NK-92 (cell line): Measurements from ENCODE around the gene MTURN.

ENCODE experiments used
- DNase-seq: peaks from one replicate; lab custom pipeline; 2025; ENCODE audit not compliant: unreplicated experiment; lab: John Stamatoyannopoulos, UW

The MTURN gene

DNA sequence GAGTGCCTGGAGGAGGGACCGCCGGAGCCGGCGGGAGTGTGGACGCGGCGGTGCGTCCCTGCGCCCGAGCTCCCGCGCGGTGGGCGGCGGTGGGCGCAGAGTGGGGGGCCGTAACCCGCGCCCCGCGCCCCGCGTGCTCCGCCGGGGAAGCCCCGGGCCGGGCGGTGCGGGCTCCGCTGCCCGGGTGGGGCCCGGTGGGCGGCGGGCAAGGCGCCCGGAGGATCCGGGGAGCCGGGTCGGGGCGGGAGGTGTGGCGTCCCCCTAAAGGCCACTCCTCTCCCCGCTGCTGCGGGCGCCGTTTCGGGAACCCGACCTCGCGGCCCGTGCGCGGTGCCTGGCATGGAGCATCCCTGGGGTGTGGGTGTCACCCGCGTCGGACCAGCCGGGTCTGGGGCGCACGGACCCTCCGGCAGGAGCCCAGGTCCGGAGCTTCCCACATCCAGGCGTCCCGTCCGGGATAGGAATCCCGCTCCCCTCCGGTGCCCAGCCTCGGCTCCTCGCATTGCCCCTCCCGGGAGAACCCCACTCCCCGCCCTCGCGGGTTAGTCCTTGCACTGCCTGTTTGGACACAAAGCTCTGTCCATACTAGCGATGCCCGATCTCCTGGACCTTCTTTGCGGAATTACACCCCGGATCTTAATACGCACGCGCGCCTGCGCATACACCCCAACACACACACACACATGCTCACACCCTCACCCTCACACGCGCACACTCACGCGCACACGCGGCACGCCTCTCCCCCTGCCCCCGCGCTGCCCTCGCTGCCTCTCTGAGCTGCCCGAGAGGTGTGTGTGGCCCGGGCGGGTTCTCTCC, 723 bp downstream of the MTURN start:
- DNase-seq: no peak

DNA sequence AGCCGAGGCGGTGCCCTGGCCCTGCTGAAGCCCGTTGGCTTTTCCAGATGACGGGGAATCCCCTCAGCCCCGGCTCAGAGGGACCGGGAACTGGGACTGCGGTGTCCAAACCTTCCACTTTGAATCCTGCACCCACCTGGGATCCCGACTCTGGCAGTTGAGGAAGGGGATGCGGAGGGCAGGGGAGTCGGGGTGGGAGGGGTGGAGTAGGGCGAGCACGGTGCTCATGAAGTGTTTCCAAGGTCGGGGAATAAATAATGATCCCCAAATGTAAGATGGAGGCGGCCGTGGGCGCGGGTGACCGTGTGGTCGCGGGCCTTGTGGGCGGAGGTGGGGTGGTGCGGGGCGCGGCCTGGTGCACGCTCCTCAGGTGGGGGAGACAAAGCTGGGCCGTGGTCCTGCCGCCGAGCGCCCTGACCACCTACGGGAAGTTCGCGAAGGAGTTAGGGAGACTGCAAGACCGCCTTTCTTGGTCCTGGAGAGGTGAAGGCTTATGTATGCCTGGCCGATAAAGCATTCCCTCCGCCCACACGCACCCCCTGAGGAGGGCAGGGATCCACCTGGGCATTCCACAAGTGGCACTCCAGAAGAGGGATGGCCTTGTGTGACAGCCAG, 1.4 kb downstream of the MTURN start:
- DNase-seq: no peak

GRCh38 chr7:30136743-30137485, 2.1 kb downstream of the MTURN start:
- no peak for DNase-seq

DNA sequence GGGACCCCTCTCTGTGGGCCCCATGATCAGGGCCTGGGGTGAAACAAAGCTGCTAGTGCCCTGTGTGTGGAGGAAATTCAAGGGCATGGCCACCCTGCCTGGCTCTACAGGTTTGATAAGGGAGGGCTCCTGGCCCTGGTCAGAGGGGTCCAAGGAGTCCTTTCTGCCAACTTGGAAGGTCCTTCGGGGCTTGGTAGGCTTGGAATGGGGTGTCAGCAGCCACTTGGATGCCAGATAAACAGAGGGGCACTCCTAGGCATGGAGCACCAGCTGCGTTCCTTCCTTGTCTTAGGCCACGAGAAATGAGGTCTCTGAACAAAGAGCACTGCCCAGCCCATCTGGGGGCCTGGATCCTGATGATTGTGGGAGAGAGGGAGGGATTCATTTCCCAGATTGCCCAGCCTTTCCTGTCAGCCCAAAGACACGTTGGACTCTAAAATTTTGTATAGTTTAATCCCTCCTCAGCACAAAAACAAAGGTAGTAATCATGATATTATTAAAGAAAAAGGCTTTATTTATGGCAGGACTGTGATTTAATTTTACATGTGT, 5.1 kb downstream of the MTURN start:
- no peak for DNase-seq

GRCh38 chr7:30140456-30140855, 5.7 kb downstream of the MTURN start:
- no peak for DNase-seq

- no peak for DNase-seq
Measured at GRCh38 chr7:30142710-30143109, 7.9 kb downstream of the MTURN start.

DNA sequence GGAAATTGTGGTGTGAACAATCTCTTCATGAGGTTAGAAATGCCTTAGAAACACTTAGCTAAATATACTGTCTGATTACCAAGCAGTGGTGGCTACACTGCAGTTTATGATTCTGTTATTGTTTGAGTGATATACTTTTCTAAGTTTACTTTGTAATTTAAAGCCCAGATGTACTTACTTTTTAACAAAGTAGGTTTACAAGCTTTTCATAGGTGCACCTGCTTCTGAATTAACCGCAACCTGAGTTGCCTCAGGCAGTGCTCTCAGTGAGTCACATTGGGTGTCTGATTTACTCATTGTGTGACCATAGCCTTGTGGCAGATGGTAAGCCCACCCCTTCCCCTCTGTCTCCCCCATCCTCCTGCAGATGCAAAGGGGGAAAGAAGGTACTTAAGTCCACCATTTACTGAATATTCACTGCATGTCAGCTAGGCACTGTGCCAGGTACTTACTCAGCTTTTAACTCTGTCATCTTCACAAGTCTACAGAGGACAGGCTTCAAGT, 9.0 kb downstream of the MTURN start:
- no peak for DNase-seq

GRCh38 chr7:30144657-30145306, 10.0 kb downstream of the MTURN start:
- no peak for DNase-seq

DNA sequence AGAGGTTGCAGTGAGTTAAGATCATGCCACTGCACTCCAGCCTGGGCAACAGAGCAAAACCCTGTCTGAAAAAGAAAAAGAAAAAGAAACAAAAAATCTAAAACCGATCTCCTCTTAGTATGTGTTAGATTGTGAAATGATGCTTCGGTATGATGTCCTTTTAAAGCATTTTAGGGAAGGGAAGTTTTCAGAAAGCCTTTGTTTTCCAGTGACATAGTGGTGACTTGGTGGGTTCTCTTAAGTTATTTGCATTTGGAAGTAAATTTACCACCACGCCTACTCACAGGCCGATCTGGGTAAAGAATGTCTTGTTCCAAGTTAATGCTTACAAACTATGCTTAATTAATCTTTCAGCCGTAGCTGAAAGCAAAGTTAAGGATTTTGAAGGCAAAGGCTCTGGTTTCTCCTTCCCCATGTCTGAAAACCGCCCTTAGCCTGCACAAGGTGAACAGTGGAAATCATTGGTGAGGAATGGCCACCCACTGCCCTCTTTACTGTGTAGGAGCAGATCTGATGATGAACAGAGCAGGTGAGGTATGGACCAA, 10.7 kb downstream of the MTURN start:
- DNase-seq: no peak

DNA sequence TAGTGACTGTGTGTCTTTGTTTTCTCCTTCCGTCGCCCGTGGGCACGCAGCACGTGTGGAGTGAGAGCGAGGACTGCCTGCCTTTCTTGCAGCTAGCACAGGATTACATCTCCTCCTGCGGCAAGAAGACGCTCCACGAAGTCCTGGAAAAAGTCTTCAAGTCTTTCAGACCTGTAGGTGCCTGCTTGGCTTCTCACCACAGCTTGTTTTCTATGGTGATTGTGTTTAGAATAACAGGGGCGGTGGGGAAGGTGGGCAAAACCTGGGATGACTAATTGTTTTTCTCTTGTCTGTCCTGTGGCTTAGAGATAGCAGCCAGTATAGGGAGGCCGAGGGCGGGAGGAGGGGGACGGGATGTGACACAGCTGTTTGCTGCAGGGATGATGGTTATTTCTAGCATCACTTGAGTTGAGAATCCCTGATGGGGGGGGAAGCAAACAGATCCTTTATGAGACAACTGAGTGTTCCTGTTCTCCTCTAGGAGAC, 11.4 kb downstream of the MTURN start:
- DNase-seq: no peak

DNA sequence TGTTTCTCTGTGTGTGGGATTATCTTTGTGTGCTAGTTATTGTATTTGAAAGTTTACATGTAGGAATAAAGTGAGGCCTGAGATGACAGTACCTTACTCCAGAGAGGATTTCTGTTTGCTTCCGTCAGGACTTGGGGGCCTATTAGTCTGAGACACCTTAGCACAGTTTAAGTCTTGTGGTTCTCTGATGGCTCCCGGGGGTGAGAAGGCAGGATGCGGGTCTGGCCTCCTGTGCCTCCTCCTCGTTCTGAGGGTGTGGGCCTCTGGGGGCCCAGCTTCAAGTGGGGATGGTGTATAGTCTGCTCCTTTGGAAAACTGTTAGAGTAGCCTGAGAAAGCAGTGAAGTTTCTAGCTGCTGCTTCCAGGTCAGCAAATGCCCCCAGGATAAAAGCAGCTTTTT, 12.4 kb downstream of the MTURN start:
- no peak for DNase-seq

DNA sequence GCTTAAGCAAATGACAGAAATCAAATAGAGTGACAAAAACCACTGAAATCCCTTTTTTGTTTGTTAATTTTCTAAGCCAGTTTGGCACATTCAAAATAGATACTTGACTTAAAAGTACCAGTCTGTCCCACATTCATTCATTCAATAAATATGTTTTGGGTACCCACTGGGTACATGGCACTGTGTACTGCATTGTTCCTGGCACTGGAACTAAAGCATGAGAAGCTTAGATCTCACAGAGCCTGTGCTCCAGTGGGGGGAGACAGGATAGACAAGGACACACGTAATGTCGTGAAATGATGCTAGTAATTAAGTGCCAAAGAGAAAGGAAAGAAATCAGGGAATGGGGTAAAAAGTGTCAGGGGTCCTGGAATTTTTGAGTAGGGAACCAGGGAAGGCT, 13.0 kb downstream of the MTURN start:
- DNase-seq: no peak

DNA sequence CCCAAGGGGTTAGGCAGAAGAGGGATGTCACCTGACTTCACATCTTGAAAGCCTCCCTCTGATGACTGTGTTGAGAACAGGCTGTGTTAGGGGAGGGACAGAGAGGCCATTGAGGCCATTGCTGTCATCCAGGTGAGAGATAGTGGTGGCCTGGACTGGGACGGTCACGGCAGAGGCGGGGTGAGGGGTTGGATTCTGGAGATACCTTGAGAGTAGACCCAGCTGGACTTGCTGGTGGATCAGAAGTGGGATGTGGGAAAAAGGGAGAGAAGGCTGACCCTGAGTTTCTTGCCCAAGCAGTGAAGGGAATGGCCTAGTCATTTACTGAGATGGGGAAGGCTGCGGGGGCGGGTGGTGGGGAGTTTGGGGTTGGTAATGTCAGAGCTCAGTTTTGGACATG, 13.6 kb downstream of the MTURN start:
- DNase-seq: no peak

- no peak for DNase-seq
Measured at GRCh38 chr7:30148951-30149459, 14.2 kb downstream of the MTURN start.

GRCh38 chr7:30149640-30150272, 15.0 kb downstream of the MTURN start:
- DNase-seq: no peak

- DNase-seq: no peak
Measured at GRCh38 chr7:30150711-30151110, 15.9 kb downstream of the MTURN start.

DNA sequence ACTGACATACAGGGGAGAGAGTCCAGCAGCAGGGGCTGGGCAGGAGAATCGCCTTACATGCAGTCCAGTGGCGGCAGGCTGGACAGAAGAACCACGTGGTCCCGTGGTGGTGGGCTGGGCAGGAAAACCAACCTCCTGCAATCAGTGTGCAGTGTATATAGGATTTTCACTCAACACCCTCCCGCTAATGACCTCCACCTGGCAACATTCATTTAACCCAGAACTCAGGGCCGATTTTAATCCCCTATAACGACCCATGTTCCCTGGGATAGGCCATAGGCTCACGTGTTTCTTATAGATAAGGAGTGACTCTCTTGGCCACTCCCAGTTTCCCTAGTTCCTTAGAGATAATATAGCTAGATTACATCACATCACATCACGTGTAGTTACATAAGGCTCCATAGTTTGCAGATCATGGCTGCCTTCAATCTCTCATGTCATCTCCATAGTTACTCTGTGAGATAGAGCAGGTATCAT, 19.4 kb downstream of the MTURN start:
- DNase-seq: no peak

- no peak for DNase-seq
Measured at GRCh38 chr7:30155481-30155880, 20.7 kb downstream of the MTURN start.

GRCh38 chr7:30157204-30157603, 22.4 kb downstream of the MTURN start:
- DNase-seq: no peak

- DNase-seq: no peak
Measured at GRCh38 chr7:30159163-30159562, 24.4 kb downstream of the MTURN start.
